GM11168 (cell line): Measurements from ENCODE around the gene FHAD1.

Source experiments
- in situ Hi-C: fragments of 300-500 bp; cut with MboI; formaldehyde crosslinking; loops from one replicate; pipeline ENCODE4 v1.12.0; 2022; ENCODE audit warnings: low sequenced_read_pairs; ENCODE audit not compliant: unreplicated experiment

The FHAD1 gene

DNA sequence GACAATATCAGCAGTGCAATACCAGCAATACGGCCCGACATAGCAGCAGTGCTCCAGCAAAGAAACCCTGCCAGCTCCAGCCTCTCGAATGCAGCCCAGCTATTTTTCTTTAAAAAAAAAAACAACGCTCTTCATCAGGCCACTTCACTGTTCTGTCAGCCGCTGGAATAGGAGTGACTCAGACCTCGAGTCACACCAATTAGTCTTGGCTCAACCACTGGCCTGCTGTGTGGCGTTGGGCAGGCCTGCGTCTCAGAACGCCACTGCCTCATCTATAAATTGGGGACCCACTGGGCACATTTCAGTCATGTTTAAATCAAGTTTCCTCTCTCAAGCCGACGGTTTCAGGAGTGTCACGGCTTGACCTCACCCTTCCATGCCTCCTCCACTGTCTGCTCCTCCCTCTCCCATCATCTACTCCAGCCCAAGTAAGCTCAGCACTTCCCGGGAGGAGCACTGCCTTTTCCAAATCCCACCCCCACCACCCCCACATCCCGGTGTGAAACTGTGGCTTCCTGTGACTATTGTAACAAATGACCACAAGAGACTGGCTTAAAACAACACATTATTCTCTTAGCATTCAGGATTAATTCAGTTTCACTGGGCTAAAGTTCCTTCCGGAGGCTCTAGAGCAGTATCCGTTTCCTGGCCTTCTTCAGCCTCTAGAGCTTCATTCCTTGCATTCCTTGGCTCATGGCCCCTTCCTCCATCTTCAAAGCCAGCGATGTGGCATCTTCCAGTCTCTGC is 90.8 kb downstream of the FHAD1 start:
- in situ Hi-C loops, result no loop called here

DNA sequence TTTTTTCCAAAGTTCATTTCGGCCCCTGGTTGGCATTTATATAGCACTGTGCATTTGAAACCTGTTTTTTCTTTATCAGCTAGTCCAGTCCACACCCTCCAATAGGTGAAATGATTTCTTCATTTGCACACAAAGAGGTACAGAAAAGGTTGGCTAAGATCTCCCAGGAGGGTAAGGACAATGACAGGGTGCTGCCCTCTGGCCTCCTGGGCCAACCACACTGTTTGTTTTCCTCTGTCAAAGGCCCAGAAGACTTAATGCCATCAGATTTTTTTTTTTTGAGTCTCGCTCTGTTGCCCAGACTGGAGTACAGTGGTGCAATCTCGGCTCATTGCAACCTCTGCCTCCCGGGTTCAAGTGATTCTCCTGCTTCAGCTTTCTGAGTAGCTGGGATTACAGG is 92.5 kb downstream of the FHAD1 start:
- in situ Hi-C loops, result no loop called here

DNA sequence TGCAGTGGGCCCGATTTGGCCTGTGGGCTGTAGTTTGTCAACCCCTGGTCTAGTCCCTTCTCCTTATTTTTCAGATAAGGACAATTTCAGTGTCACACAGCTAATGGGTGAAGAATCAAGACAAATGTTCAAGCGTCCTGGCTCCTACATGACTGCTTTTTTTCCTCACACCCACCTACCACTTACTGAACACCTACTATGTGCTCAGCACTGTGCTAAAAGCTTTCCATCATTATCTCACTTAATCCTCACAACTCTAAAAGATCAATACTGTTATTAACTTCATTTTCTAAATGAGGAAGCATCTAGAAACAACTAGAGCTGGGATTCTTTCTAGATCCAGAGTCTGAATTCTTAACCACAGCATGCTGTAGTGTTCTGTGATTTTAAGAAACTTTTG is 94.2 kb downstream of the FHAD1 start:
- in situ Hi-C loops, result loop anchor here (10.0 kb wide), 1 partner anchor 74 kb away; no protein-coding TSS in a partner anchor

DNA sequence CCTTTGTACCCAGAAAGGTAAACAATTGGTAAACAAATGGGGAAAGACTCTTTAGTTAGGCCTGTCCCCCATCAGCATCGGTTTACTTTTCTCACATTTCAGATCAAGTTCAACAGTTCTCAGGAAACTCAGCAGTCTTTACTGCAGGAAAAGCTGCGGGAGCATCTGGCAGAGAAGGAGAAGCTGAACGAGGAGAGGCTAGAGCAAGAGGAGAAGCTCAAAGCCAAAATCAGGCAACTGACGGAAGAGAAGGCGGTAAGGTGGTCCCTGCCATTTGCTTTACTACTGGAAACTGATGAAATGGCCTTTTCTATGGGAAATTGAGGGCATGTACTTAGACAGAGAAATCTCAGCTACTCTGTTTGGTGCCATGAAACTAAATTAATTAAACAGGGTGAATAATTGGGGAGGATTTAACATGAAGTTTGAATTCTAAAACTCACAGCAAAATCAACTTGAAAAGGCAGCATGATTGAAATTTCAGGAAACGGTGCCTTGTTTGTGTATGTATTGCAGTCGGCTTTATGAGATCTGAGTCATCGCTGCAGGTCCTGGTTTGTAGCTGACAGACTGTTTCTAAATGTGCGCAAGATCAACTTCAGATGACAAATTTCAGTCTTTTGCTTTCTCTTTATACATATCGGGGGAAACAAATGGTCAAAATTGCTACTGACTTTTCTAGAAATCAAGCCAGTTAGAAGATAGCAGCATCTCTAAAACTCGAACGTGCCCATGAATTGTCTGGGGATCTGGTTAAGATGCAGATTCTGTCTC is 94.8 kb downstream of the FHAD1 start:
- in situ Hi-C loops, result loop anchor here (10.0 kb wide), 1 partner anchor 73 kb away; no protein-coding TSS in a partner anchor

DNA sequence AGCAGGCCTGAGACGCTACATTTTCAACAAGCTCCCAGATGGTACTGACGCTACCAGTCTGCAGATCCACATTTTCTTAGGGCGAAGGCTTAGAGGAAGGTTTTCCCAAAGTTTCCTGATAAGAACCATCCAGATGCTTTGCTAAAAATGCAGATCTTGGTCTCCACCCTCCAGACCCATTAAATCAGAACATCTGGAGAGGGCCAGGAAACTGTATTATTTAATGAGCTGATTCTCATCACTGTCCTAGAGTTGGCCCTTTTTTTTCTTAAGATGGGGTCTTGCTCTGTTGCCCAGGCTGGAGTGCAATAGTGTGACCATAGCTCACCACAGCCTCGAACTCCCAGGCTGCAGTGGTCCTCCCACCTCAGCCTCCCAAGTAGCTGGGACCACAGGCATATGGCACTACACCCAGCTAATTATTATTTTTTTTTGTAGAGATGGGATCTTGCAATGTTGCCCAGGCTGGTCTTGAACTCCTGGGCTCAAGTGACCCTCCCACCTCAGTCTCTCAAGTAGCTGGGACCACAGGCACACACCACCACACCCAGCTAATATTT is 95.5 kb downstream of the FHAD1 start:
- in situ Hi-C loops, result loop anchor here (10.0 kb wide), 1 partner anchor 72 kb away; no protein-coding TSS in a partner anchor

DNA sequence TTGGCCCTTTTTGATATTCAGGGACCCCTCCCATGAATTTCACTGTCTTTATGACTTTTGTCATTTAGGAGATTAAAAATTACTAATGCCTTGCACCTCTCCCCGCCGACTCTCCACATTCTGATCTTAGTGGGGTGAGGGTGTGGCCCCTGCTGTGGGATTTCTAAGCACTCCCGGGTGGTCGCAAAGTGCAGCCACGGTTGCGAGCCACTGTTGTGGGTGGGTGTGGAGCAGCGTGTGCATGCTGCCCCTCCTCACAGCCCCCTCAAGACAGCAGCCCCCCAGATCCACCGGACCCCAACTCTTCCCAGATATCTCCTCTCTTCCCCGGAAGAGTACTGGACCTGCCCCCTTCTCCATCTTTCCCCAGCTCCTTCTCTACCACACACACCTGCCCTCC is 96.1 kb downstream of the FHAD1 start:
- in situ Hi-C loops, result loop anchor here (10.0 kb wide), 1 partner anchor 72 kb away; no protein-coding TSS in a partner anchor

DNA sequence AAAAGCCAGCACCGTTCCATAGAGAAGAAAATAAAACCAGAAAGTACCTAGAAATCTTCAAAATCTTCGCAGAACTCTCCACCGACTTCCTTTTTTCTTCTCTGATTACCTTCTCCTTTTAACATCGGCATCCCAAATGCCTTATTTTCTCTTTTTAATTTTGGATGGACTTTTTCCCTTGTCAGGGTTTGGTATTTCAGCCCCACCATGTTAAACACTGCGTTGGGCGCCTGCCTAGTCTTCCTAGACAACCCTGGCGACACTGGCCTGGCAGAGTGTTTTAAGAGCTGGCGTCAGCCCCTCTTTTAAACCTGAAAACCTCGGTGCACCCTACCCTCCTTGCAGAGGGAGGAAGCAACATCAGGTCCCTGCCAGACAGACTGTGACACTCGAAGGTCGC is 96.7 kb downstream of the FHAD1 start:
- in situ Hi-C loops, result loop anchor here (10.0 kb wide), 1 partner anchor 71 kb away; no protein-coding TSS in a partner anchor

DNA sequence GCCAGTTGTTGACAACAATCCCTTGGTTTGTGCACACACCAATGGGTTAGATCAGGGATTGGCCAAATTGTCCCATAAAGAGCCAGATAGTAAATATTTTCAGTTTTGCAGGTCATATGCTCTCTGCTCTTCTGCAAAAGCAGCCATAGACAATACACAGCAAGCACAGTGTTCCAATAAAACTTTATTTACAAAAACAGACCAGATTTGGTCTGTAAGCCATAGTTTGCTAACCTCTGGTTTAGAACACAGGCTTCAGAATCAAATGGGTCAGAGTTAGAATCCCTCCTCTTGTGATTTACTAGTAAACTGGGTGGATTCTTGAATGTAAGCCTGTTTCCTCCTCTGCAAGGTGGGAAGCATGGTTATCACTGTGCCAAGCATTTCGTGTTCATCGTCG is 97.4 kb downstream of the FHAD1 start:
- in situ Hi-C loops, result loop anchor here (10.0 kb wide), 1 partner anchor 70 kb away; no protein-coding TSS in a partner anchor

DNA sequence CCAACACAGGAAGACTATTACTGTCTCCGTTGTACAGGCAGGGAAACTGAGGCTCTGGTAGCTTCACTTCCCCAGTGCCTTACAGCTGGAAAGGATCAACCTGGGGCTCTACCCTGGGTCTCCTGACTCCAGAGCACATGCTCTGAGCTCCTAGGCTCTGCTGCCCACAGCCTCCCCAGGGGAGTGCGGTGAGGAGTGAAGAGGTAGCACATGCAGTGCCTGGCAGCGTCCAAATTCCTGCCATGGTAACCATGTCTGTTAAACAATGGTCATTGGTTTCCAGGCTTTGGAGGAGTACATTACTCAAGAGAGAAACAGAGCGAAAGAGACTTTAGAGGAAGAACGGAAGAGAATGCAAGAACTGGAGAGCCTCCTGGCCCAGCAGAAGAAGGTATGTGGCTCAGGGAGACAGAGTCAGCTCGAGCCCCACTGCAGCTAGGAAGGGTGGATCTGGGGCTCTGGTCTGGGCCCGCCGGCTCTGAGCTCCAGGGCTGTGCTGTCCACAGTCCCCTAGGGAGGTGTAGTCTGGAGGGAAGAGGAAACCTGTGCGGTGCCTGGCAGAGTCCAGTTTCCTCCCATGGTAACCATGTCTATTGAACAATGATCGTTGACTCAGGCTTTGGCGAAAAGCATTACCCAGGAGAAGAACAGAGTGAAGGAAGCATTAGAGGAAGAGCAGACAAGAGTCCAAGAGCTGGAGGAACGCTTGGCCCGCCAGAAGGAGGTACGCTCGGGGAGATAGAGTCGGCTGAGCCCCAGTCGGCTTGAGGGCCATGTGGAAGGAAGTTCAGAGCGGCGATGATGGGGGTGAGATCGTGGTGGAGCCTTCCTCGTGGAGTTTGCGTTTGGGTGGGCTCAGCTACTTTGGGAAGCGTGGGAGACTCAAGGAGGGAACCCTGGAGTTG is 98.0 kb downstream of the FHAD1 start:
- in situ Hi-C loops, result loop anchor here (10.0 kb wide), 1 partner anchor 70 kb away; no protein-coding TSS in a partner anchor

DNA sequence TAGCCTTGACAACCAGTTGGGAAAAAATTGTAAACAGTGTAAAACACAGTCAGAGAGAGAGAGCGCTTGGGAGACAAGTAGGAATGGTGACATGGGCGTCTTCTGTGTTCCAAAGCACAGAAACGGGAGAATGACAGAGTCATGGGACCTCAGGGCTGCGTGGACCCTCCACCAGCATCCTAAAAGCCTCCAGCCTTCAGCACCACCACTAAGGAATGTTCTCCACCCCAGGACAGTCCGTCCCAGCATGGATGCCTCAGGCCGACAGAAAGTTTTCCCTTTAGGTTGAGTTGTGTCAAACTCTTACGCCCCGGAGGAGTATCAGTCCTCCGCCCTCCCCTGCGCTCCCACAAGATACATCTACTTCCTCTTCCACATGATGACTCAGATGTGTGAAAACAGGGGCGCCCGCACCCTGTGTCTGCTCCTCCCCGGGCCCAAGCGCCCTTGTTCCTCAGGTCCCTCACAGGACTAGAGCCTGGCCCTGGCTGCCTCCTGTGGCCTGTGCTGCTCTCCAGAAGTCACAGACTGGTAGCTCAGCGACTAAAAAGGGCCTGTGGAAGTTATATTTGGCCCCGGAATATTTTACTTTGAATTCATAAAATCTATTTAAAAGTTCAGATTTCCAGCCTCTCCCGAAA is 98.8 kb downstream of the FHAD1 start:
- in situ Hi-C loops, result loop anchor here (10.0 kb wide), 1 partner anchor 69 kb away; no protein-coding TSS in a partner anchor

DNA sequence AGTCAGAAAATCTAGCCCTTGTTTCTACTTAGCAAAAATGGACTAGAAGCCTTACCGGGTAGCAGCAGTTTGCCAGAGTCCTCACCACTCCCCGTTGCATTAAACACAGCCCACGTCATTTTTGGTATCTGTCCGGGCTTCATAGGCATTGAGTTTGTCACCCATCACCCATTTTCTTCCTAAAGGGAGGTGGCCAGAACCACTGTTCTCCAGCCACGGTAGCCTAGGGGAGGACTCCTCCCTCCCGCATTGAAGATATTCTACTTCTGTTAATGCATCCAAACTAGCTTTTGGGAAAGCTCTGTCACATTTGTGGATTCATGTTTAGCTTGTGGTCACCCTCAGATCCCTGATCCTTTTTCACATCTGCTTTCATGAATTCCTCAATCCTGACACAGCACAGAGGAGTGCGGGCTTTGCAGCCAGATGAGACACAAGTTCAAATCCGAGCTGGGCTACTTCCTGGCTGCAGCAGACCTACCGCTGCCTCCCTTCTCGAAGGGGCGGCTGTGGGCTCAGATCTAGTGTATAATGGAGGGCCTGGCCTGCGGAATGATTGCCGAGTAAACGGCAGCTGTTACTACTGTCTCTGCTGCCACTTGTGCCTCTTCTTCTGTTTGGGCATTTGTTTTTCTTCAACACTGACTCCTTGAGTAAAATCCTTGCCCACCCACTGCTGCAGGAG is 99.5 kb downstream of the FHAD1 start:
- in situ Hi-C loops, result loop anchor here (10.0 kb wide), 1 partner anchor 68 kb away; no protein-coding TSS in a partner anchor

DNA sequence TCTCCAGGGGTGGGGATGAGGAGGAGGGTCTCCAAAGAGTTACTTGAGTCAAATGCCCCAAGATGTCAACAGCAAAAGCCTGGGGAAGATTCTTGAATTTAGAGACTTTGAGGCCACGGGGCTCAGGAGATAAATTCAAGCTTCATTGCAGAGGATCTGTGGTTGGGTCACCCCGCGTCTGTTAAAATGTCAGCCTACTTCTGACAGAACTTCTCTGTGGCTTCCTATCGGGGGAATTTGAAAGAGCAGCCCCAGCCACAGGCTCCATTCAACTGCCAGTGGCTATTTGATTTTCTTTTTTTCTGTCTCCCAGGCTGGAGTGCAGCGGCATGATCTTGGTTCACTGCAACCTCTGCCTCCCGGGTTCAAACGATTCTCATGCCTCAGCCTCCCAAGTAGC is 100.2 kb downstream of the FHAD1 start:
- in situ Hi-C loops, result loop anchor here (10.0 kb wide), 1 partner anchor 68 kb away; no protein-coding TSS in a partner anchor

DNA sequence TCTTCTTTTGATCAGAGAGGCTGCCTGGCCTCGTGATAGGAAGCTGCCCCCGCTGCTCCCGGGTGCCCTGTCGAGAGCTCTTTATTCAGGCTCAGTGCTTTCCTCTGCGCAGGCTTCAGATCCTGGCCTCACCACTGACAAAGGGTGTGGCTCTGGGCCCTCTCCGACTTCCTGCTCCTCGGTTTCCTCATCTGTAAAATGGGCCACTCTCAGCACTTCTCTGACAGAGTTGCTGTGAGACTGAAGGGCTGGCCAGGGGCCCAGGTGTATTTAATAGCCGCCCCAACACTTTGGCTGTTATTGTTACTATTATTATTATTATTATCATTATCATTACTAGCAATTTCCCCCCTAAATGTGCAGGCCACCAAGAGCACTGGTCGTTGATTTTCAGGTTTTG is 101.6 kb downstream of the FHAD1 start:
- in situ Hi-C loops, result loop anchor here (10.0 kb wide), 1 partner anchor 66 kb away; no protein-coding TSS in a partner anchor

DNA sequence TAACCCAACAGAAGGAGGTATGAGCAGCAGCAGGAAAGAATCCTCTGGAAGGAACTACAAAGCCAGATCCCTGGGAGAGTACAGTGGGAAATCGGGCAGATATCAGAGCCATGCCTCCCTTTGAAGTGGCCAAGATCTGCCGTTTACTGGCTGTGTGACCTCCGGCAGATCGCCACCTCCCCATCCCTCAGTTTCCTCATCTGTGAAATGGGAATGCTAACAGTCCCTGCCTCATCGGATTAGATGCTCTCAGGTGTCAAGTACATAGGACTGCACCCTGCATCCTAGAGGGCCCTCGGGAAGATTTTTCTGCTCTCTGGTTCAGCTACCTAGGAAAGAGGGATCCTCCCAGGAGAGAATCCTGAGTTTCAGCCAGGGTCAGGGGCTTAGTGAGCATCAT is 102.1 kb downstream of the FHAD1 start:
- in situ Hi-C loops, result loop anchor here (10.0 kb wide), 1 partner anchor 66 kb away; no protein-coding TSS in a partner anchor

DNA sequence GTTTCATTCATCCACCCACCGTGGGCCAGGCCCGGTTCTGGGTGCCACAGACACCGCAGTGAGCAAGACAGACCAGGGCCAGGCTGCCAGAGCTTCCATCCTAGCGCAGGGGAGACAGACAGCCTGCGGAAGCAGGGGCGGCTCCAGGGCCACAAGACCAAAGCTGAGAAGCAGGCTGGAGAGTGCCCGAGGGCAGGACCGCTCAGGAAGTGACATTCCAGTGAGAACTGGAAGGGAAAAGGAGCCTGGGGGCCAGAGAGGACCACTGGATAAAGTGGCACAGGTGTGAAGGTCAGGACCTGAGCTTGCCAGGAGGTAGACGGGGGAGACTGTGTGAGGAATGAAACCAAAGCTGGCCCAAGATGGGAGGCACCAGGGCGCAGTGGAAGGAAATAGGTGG is 103.1 kb downstream of the FHAD1 start:
- in situ Hi-C loops, result no loop called here

DNA sequence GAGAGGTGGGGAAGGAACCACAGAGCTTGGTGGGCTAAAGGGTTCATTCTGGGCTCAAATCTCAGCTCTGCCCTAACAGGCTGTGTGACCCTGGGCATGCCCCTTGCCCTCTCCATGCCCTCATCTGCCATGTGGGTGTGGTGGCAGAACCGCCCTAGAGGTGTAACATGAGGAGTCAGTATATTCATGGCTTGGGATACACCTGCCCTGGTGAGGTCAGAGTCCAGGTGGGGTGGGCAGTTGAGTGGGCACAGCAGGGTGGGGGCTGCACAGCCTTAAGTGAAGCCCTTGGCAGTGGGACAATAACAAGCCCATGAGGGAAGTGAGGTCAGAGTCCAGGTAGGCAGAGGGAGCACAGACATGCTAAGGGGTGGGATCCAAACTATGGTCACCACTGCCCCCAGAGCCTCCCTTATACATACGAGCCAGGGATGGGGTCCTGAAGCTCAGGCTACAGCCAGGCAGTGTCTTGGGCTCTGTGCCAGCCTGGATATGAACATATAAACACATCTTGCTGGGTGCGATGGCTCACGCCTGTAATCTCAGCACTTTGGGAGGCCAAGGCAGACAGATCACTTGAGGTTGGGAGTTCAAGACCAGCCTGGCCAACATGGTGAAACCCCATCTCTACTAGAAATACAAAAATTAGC is 103.7 kb downstream of the FHAD1 start:
- in situ Hi-C loops, result no loop called here

DNA sequence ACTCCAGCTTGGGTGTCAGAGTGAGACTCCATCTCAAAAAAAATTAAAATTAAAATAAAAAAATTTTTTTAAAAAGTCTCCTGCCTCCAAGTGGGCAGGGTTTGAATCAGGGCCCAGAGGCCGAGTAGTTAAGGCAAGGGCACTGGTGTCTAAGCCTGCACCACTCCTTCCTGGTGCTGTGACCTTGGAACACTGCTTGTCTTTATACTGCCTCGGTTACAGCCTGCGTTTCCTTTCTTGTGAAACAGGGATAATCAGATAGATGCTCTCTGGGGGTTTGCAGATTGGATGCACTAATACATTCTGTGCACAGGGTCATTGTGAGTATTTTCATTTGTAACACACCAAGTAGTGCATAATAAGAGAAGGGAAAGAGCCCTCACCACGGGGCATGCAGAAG is 104.3 kb downstream of the FHAD1 start:
- in situ Hi-C loops, result no loop called here
